NCI-H2171 (cell line): ENCODE measurements around the gene B3GAT2.
"Not testable (repeated sequence)": the region's sequence is repeated elsewhere in the genome, so short reads cannot be mapped to it uniquely, and the experiment has no call there.

Source experiments
- DNase-seq: peaks from one replicate; lab custom pipeline; 2025; lab: John Stamatoyannopoulos, UW

The B3GAT2 gene, protein sequence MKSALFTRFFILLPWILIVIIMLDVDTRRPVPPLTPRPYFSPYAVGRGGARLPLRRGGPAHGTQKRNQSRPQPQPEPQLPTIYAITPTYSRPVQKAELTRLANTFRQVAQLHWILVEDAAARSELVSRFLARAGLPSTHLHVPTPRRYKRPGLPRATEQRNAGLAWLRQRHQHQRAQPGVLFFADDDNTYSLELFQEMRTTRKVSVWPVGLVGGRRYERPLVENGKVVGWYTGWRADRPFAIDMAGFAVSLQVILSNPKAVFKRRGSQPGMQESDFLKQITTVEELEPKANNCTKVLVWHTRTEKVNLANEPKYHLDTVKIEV

DNA sequence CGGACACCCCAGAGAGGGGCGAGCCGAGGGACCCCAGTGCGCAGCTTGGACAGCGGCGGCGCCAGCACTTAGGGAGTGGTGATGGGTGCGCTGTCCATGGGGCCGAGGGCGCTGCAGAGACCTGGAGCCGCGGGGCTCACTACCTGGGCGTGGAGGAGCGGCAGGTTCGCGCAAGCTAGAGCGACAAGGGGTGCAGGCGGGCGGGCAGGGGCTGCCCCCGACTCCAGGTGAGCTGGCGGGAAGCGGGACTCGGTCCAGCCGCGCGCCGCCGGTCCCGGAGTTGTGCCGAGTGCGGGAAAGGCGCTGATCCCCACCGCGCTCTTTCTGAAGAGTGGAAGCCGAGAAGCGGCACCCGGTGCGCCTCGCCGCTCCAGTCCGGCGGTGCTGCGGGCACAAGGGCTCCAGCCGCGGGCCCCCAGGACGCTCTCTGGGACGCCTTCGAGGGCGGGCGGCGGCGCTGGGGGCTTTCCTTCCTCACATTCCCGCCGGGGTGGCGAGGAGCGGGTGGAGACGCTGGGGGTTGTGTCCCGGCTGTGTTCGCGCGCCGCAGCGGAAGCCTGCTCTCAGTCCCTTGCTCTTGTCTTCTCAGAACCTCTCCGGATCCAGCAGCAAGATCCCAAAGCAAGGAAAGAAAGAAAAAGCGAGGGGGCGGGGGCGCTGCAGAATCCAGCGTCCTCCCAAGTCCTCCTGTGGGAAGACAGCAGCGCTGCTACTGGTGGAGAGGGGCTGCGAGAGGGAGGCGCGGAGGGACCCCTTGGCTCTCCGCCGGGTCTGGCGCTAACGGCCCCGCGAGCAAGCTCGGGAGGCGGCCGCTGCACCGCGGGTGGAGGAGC, at the start of gene B3GAT2:
Gene B3GAT2, minus strand, starts transcription at position 610 of the 833 bp plus-strand sequence. CDS start 631 bp downstream, outside the sequence.
- DNase-seq: peak; percentile 62

DNA sequence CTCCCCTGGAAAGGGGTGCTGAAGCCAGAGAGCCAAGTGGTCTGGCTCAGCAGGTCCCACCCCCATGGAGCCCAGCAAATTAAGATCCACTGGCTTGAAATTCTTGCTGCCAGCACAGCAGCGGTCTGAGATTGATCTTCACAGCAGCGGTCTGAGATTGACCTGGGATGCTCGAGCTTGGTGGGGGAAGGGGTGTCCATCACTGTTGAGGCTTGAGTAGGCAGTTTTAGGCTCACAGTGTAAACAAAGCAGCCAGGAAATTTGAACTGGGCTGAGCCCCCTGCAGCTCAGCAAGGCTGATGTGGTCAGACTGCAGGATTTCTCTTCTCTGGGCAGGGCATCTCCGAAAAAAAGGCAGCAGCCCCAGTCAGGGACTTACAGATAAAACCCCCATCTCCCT, 41.3 kb upstream of the B3GAT2 start:
- no peak for DNase-seq

GRCh38 chr6:70997379-70997778, 40.5 kb upstream of the B3GAT2 start:
- DNase-seq: no peak

DNA sequence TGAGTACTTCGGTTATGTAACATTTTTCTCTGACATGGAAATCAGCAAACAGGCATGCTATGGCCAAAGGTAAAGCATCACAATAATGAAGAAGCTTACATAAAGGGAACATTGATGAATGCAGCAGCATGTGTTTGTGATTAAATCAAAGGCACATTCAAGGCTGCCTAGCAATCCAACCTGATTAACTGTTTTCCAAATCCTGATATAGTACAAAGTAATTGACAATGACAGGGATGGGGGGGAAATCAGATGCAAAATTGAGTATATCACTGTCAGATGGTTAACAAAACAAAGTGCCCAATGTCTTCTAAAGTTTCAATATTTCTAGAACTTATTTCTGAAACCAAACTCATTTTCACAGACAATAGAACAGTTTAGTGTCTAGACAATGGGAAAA, 39.2 kb upstream of the B3GAT2 start:
- DNase-seq: no peak

GRCh38 chr6:70995411-70995810, 38.6 kb upstream of the B3GAT2 start:
- DNase-seq: no peak

DNA sequence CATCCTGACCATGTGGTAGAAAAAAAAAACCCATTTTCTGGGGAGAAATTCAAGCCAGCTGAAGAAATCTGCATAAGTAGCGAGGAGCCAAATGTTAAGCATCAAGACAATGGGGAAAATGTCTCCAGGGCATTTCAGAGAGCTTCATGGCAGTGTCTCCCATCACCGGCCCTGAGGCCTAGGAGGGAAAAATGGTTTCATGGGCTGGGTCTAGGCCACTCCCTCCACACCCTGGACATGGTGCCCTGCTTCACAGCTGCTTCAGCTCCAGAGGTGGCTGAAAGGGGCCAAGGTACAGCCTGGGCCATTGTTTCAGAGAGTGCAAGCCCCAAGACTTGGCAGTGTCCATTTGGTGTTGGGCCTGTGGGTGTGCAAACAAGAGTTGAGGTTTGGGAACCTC, 34.4 kb upstream of the B3GAT2 start:
- no peak for DNase-seq

GRCh38 chr6:70985156-70985555, 28.3 kb upstream of the B3GAT2 start:
- DNase-seq: no peak

DNA sequence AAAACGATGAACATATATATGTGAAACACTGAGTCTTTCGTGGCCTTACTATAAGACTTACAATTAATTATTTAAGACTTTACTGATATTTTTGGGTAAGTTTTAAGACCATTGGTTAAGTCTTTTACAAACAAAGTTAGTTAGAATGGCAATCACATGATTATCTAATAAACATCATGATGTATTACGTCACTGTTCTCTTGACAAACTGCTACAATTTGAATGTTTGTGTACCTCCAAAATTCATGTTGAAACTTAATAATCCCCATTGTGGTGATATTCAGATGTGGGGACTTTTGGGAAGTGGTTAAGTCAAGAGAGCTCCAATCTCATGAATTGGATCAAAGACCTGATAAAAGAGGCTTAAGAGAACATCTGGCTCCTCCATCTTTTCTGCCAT, 25.9 kb upstream of the B3GAT2 start:
- no peak for DNase-seq

GRCh38 chr6:70980727-70981126, 23.9 kb upstream of the B3GAT2 start:
- peak; percentile 23 for DNase-seq

- no peak for DNase-seq
Observed at GRCh38 chr6:70973604-70974003, 16.7 kb upstream of the B3GAT2 start.

DNA sequence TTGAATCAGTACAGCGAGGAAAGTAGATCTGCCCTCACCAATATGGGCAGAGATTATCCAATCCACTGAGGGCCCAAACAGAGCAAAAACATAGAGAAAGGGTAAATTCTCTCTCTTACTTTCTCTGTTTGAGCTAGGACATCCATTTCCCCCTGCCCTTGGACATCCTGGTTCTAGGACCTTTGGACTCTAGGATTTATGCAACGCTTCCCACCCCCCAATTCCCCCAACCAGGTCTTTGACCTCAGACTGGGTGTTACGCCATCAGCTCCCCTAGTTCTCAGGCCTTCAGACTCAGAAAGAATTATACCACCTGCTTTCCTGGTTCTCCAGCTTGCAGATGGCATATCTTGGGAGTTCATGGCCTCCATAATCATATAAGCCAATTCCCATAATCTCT, 10.2 kb upstream of the B3GAT2 start:
- DNase-seq: no peak

DNA sequence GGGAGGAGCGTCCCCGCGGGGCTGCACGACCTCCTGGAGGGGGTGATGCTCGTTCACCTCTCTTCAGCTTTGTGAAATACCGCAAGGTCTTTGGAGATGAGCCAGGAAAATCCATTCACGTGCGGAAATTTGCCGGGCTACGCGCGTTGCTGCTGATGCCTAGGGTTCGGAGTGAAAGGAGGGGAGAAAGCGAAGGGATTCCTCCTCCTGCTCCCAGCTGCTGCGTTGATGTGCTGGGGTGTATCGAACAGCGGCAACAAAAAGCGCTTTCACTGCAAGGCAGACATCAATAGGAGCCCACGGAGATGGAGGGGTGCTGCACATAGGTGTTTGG, 391 bp upstream of the B3GAT2 start:
- DNase-seq: no peak

- no peak for DNase-seq
Observed at GRCh38 chr6:70956191-70956450, 739 bp downstream of the B3GAT2 start.

GRCh38 chr6:70955441-70956190, 1.2 kb downstream of the B3GAT2 start:
- DNase-seq: peak; percentile 92

- DNase-seq: no peak
Observed at GRCh38 chr6:70954750-70955149, 2.1 kb downstream of the B3GAT2 start.

DNA sequence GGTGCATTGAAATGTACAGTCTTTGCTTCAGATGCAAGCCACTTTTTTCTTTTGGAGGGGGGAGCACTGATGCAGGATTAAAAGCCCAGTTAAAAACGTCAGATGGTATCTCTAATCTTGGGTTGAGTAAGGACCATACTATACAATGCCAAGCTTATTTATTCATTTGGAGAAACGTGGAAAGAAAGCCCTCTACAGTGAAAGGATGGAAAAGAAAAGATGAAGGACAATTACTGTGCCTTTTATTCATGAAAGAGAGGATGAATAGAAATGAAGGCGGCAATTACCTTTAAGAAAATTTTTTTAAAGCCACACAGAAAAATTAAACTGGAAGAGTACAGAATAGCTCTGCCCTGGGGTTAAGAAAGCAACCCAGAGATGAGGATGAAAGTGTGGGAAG, 2.7 kb downstream of the B3GAT2 start:
- DNase-seq: no peak

DNA sequence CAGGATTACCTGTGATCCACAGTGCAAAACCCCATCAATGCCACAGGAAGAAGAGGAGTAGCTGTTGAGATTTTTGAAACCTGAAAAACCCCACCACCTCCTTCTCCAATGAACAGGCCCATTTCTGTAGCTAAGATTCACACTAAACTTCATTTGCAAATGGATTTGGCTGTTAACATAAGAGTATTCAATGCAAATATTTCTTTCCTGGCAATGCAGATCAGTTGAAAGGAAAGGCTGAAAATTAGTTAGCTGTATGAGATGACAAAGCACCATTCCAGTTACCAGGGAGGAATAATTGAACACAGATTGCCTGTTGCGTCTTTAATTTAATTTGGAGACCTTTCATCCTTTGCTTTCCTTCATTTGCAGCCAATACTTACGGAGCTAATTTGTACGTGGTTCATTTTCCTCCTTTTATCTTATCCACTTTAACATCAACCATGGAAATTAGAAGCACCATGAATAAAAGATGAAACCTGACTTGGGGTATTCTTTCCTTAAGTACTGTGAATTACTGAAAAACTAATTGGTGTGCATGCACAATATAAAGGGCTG, 4.2 kb downstream of the B3GAT2 start:
- no peak for DNase-seq

GRCh38 chr6:70944321-70944720, 12.5 kb downstream of the B3GAT2 start:
- DNase-seq: not testable (repeated sequence)

- no peak for DNase-seq
Observed at GRCh38 chr6:70933853-70934252, 23.0 kb downstream of the B3GAT2 start.

GRCh38 chr6:70905742-70906141, 51.1 kb downstream of the B3GAT2 start:
- DNase-seq: no peak

DNA sequence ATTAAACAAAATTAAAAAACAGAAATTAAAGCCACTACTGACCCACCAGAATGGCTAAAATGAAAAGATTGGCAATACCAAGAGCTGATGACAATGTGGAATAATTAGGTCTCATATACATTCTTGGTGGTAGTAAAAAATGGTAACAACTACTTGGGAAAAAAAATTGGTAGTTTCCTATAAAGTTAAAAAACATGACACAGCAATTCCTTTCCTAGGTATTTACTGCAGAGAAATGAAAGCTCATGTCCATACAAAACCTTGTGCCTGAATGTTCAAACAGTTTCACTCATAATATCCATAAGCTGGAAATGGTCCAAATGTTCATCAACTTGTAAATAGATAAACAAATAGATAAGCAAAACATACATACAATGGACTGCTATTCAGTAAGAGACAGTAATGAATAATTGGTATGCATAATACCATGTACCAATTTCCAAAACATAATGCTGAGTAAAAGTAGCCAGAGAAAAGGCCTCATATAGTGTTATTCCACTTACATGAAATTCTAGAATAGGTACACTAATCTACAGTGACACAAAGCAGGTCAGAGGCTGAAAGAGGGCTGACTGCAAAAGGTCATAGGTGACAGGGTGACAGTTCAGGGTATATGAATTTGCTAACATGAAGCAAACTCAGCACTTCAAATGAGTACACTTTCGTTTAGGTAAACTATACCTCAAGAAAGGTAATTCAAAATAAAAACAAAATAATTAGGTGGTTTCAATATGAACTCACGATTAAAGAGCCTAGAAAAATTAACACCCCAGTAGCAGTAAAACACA, 53.0 kb downstream of the B3GAT2 start:
- no peak for DNase-seq

DNA sequence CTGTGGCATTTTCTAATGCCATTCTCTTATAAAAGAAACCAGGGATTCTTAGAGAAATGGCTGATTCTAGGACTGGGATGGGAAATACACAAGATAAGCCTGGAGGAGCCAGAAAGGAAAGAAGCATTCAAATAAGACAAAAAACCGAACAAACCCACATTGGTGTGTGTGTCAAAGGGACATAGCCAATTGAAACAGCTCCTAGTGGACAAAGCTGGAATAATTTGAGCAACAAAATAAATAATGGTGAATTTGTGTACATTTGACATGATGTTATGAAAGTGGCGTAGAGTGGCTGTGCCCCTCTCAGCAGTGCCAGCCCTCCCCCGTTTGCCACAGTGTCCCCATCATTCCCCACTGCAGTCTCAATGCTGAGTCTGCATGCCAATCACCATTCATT, 55.5 kb downstream of the B3GAT2 start:
- no peak for DNase-seq
